ENCODE data around the gene USP32.
A peak's percentile ranks its signal among the peaks of the same experiment; 100 is the strongest.

The USP32 gene

DNA sequence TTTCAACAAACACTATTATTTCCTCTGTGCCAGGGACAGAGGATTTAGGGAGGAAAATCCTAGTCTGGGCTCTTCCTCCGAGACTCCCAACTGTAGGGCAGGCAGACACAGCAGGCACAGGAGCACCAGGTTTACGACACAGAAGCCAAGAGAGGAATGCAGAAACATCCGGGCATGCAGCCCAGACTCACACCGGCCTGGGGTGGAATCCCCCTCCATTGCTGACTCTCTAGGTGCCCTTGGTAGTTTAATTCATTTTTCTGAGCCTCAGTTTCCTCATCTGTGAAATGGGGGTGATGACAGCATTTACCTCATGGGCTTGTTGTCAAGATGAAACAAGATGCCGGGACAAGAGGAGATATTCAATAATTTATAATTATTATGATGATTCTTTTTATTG is 227.2 kb downstream of the USP32 start:
- Histone ChIP-seq H3K9me3 (ENCODE audit: insufficient read depth, low read depth, low read length) (no peaks in the 10 kb centered on the region), H3K9ac (ENCODE audit: low read depth, low read length, poor library complexity, severe bottlenecking) (no peak overlapping the region), H2AFZ (ENCODE audit: low read length) (no peak overlapping the region), H4K20me1 (ENCODE audit: insufficient read depth, low read length, poor library complexity, severe bottlenecking) (no peaks in the 10 kb centered on the region), H3K9me2 (replicated peaks; ENCODE audit: low read depth, low read length) (no peaks in the 10 kb centered on the region), H3K4me2 (ENCODE audit: low read depth, low read length, poor library complexity, severe bottlenecking) (no peak overlapping the region), H3F3A (ENCODE audit: low read depth) (peaks cover 4% of the 10 kb centered on the region; the same call in 1 of the 2 replicates), H3K4me1 (ENCODE audit: insufficient read depth, low read length, poor library complexity, severe bottlenecking) (peaks cover 31% of the 10 kb centered on the region), H3K4me3 (ENCODE audit: low read length, poor library complexity, severe bottlenecking) (no peak overlapping the region), H3K36me3 (ENCODE audit: insufficient read depth, low read length) (no peaks in the 10 kb centered on the region), H3K27me3 (ENCODE audit: insufficient read depth, low read length, poor library complexity, severe bottlenecking) (no peaks in the 10 kb centered on the region), H3K79me2 (ENCODE audit: insufficient read depth, low read length) (no peaks in the 10 kb centered on the region)
- TF ChIP-seq, protein P1, sequence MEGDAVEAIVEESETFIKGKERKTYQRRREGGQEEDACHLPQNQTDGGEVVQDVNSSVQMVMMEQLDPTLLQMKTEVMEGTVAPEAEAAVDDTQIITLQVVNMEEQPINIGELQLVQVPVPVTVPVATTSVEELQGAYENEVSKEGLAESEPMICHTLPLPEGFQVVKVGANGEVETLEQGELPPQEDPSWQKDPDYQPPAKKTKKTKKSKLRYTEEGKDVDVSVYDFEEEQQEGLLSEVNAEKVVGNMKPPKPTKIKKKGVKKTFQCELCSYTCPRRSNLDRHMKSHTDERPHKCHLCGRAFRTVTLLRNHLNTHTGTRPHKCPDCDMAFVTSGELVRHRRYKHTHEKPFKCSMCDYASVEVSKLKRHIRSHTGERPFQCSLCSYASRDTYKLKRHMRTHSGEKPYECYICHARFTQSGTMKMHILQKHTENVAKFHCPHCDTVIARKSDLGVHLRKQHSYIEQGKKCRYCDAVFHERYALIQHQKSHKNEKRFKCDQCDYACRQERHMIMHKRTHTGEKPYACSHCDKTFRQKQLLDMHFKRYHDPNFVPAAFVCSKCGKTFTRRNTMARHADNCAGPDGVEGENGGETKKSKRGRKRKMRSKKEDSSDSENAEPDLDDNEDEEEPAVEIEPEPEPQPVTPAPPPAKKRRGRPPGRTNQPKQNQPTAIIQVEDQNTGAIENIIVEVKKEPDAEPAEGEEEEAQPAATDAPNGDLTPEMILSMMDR (conservative IDR thresholded peaks at IDR 0.05; ENCODE audit: low read length): no peak
- no peak for TF ChIP-seq EZH2phosphoT487 (IDR thresholded peaks at IDR 0.05; ENCODE audit: borderline replicate concordance)

DNA sequence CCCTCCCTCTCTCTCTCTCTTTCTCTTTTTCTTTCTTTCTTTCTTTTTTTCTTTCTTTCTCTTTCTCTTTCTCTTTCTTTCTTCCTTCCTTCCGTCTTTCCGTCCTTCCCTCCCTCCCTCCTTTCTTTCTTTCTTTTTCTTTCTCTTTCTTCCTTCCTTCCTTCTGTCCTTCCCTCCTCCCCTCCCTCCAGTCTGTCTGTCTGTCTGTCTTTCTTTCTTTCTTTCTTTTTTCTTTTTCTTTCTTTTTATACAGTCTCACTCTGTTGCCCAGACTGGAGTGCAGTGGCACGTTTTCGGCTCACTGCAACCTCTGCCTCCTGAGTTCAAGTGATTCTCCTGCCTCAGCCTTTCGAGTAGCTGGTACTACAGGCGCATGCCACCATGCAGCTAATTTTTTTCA is 227.8 kb downstream of the USP32 start:
- H3K9me3 ChIP-seq (ENCODE audit: insufficient read depth, low read depth, low read length): no peaks in the 10 kb centered on the region
- no peaks in the 10 kb centered on the region for H3K9me2 ChIP-seq (replicated peaks; ENCODE audit: low read depth, low read length)
- peaks cover 4% of the 10 kb centered on the region; the same call in 1 of the 2 replicates for H3F3A ChIP-seq (ENCODE audit: low read depth)
- no peak for TF ChIP-seq EZH2phosphoT487 (IDR thresholded peaks at IDR 0.05; ENCODE audit: borderline replicate concordance)
- TF ChIP-seq, protein P1 (conservative IDR thresholded peaks at IDR 0.05; ENCODE audit: low read length): no peak
- no peak overlapping the region for H2AFZ ChIP-seq (ENCODE audit: low read length)
- H3K4me3 ChIP-seq (ENCODE audit: low read length, poor library complexity, severe bottlenecking): no peak overlapping the region
- H3K27me3 ChIP-seq (ENCODE audit: insufficient read depth, low read length, poor library complexity, severe bottlenecking): no peaks in the 10 kb centered on the region
- H3K36me3 ChIP-seq (ENCODE audit: insufficient read depth, low read length): no peaks in the 10 kb centered on the region
- H3K9ac ChIP-seq (ENCODE audit: low read depth, low read length, poor library complexity, severe bottlenecking): no peak overlapping the region
- no peak overlapping the region for H3K4me2 ChIP-seq (ENCODE audit: low read depth, low read length, poor library complexity, severe bottlenecking)
- no peaks in the 10 kb centered on the region for H4K20me1 ChIP-seq (ENCODE audit: insufficient read depth, low read length, poor library complexity, severe bottlenecking)
- no peaks in the 10 kb centered on the region for H3K79me2 ChIP-seq (ENCODE audit: insufficient read depth, low read length)
- H3K4me1 ChIP-seq (ENCODE audit: insufficient read depth, low read length, poor library complexity, severe bottlenecking): peaks cover 31% of the 10 kb centered on the region

DNA sequence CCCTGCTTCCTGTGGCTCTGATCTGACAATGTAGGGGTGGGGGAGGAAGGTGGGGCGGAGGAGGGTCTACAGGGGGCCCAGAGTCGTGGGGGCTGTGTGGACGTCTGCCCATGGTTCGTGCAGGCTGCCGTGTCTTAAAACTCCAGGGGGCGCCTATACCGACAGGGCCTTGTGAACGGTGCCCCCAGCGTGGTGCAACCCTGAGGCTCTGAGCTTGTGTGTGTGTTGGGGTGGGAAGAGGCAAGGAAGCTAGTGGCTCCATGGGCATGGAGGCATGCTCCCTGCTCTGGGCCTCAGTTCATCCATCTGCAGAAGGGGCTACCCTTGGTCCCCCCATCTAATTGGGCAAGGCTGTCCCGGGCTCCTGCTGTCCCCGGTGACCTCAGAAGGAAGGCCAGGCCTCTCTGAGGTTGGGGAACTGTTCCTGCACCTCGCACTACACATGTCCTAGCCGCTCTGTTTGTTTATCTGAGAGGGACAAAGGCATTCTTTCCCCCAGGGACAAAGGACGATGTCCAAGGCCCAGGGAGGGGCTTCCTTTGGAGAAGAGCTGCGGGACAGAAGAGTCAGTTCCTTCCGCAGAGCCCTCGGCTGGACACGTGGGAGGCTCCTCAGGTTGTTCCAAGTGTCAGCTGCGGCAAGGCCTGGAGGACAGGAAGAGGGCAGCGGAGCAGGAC is 228.7 kb downstream of the USP32 start:
- peaks cover 31% of the 10 kb centered on the region for H3K4me1 ChIP-seq (ENCODE audit: insufficient read depth, low read length, poor library complexity, severe bottlenecking)
- H3F3A ChIP-seq (ENCODE audit: low read depth): peaks cover 4% of the 10 kb centered on the region; the same call in 1 of the 2 replicates
- no peak for TF ChIP-seq EZH2phosphoT487 (IDR thresholded peaks at IDR 0.05; ENCODE audit: borderline replicate concordance)
- TF ChIP-seq, protein P1 (conservative IDR thresholded peaks at IDR 0.05; ENCODE audit: low read length): peak; percentile 46
- no peak overlapping the region for H2AFZ ChIP-seq (ENCODE audit: low read length)
- H3K9me2 ChIP-seq (replicated peaks; ENCODE audit: low read depth, low read length): no peaks in the 10 kb centered on the region
- no peaks in the 10 kb centered on the region for H3K9me3 ChIP-seq (ENCODE audit: insufficient read depth, low read depth, low read length)
- H3K36me3 ChIP-seq (ENCODE audit: insufficient read depth, low read length): no peaks in the 10 kb centered on the region
- no peaks in the 10 kb centered on the region for H3K79me2 ChIP-seq (ENCODE audit: insufficient read depth, low read length)
- no peaks in the 10 kb centered on the region for H3K27me3 ChIP-seq (ENCODE audit: insufficient read depth, low read length, poor library complexity, severe bottlenecking)
- H3K9ac ChIP-seq (ENCODE audit: low read depth, low read length, poor library complexity, severe bottlenecking): no peak overlapping the region
- no peaks in the 10 kb centered on the region for H4K20me1 ChIP-seq (ENCODE audit: insufficient read depth, low read length, poor library complexity, severe bottlenecking)
- no peak overlapping the region for H3K4me2 ChIP-seq (ENCODE audit: low read depth, low read length, poor library complexity, severe bottlenecking)
- H3K4me3 ChIP-seq (ENCODE audit: low read length, poor library complexity, severe bottlenecking): no peak overlapping the region

Data from Loucy (cell line).